ENCODE measurements around the gene PAH. TPM values are rescaled to one million over a fixed set of nuclear protein-coding genes. Genes with fewer than 3 reads are reported as not detected.

PAH gene
- total RNA-seq, 1 donor from 2014 or later, result not detected

GRCh38 chr12:102903337-102904007, 13.6 kb downstream of the PAH start:
- no peaks in the 10 kb centered on the region for H3K4me1 ChIP-seq
- no peaks in the 10 kb centered on the region for H3K9me3 ChIP-seq
- H3K36me3 ChIP-seq, result no peaks in the 10 kb centered on the region
- no peak for DNase-seq (ENCODE audit: extremely low spot score in 2 of 2)
- H3K27ac ChIP-seq, result no peak overlapping the region
- intact Hi-C loops (cut with DNase I), result no loop called here
- TF ChIP-seq POLR2AphosphoS5 (IDR thresholded peaks at IDR 0.05; ENCODE audit: insufficient read depth in 1 of 2, low read depth in 1 of 2) (no peak), POLR2A (IDR thresholded peaks at IDR 0.05) (no peak)
- TF ChIP-seq, protein P1, sequence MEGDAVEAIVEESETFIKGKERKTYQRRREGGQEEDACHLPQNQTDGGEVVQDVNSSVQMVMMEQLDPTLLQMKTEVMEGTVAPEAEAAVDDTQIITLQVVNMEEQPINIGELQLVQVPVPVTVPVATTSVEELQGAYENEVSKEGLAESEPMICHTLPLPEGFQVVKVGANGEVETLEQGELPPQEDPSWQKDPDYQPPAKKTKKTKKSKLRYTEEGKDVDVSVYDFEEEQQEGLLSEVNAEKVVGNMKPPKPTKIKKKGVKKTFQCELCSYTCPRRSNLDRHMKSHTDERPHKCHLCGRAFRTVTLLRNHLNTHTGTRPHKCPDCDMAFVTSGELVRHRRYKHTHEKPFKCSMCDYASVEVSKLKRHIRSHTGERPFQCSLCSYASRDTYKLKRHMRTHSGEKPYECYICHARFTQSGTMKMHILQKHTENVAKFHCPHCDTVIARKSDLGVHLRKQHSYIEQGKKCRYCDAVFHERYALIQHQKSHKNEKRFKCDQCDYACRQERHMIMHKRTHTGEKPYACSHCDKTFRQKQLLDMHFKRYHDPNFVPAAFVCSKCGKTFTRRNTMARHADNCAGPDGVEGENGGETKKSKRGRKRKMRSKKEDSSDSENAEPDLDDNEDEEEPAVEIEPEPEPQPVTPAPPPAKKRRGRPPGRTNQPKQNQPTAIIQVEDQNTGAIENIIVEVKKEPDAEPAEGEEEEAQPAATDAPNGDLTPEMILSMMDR (IDR thresholded peaks at IDR 0.05), result no peak
- H3K4me3 ChIP-seq, result no peak overlapping the region
- no peaks in the 10 kb centered on the region for H3K27me3 ChIP-seq

- DNase-seq (ENCODE audit: extremely low spot score in 2 of 2), result no peak
- Histone ChIP-seq H3K9me3 (no peaks in the 10 kb centered on the region), H3K27ac (no peak overlapping the region), H3K36me3 (no peaks in the 10 kb centered on the region), H3K4me3 (no peak overlapping the region), H3K4me1 (no peaks in the 10 kb centered on the region), H3K27me3 (no peaks in the 10 kb centered on the region)
- TF ChIP-seq POLR2AphosphoS5 (IDR thresholded peaks at IDR 0.05; ENCODE audit: insufficient read depth in 1 of 2, low read depth in 1 of 2) (no peak), POLR2A (IDR thresholded peaks at IDR 0.05) (no peak)
- TF ChIP-seq, protein P1 (IDR thresholded peaks at IDR 0.05), result no peak
- intact Hi-C loops (cut with DNase I), result no loop called here
These were observed 15.0 kb downstream of the PAH start for GRCh38 chr12:102902093-102902492.

GRCh38 chr12:102900389-102900788, 16.7 kb downstream of the PAH start:
- Histone ChIP-seq H3K4me3 (no peak overlapping the region), H3K27ac (no peak overlapping the region), H3K4me1 (no peaks in the 10 kb centered on the region), H3K9me3 (no peaks in the 10 kb centered on the region), H3K27me3 (no peaks in the 10 kb centered on the region), H3K36me3 (no peaks in the 10 kb centered on the region)
- intact Hi-C loops (cut with DNase I), result no loop called here
- TF ChIP-seq POLR2AphosphoS5 (IDR thresholded peaks at IDR 0.05; ENCODE audit: insufficient read depth in 1 of 2, low read depth in 1 of 2) (no peak), POLR2A (IDR thresholded peaks at IDR 0.05) (no peak)
- TF ChIP-seq, protein P1 (IDR thresholded peaks at IDR 0.05), result no peak
- DNase-seq (ENCODE audit: extremely low spot score in 2 of 2), result no peak

DNA sequence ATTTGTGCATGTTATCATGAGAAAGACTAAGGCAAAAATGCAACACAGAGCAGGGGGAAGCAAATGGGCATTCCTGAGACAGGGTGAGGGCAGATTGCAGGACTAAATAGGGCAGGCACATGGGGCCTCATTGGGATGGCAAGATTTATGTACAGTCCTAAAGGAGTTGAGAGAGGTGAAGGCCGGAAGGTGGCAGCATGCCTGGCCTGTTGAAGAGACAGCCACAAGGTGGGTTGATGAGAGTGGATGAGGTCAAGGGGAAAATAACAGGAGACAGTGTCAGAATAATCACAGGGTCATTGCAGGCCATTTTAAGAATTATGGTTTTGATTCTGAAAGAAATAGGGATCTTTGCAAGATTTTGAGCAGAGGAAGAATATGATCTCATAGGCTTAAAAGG, 21.0 kb downstream of the PAH start:
- H3K4me3 ChIP-seq, result no peak overlapping the region
- no peak for TF ChIP-seq POLR2AphosphoS5 (IDR thresholded peaks at IDR 0.05; ENCODE audit: insufficient read depth in 1 of 2, low read depth in 1 of 2)
- TF ChIP-seq, protein P1 (IDR thresholded peaks at IDR 0.05), result no peak
- no peak for TF ChIP-seq POLR2A (IDR thresholded peaks at IDR 0.05)
- H3K27ac ChIP-seq, result no peak overlapping the region
- no peaks in the 10 kb centered on the region for H3K9me3 ChIP-seq
- no peaks in the 10 kb centered on the region for H3K36me3 ChIP-seq
- no peak for DNase-seq (ENCODE audit: extremely low spot score in 2 of 2)
- no peaks in the 10 kb centered on the region for H3K4me1 ChIP-seq
- H3K27me3 ChIP-seq, result no peaks in the 10 kb centered on the region
- intact Hi-C loops (cut with DNase I), result no loop called here

GRCh38 chr12:102891756-102892155, 25.3 kb downstream of the PAH start:
- Histone ChIP-seq H3K4me1 (no peaks in the 10 kb centered on the region), H3K36me3 (no peaks in the 10 kb centered on the region), H3K9me3 (no peaks in the 10 kb centered on the region), H3K4me3 (no peak overlapping the region), H3K27me3 (no peaks in the 10 kb centered on the region), H3K27ac (no peak overlapping the region)
- no peak for TF ChIP-seq POLR2A (IDR thresholded peaks at IDR 0.05)
- no peak for TF ChIP-seq POLR2AphosphoS5 (IDR thresholded peaks at IDR 0.05; ENCODE audit: insufficient read depth in 1 of 2, low read depth in 1 of 2)
- TF ChIP-seq, protein P1 (IDR thresholded peaks at IDR 0.05), result no peak
- DNase-seq (ENCODE audit: extremely low spot score in 2 of 2), result no peak
- intact Hi-C loops (cut with DNase I), result no loop called here
